Glutamatergic neuron (in vitro differentiated cells): ENCODE data around the gene TMEM158. TPM values are rescaled to one million over a fixed set of nuclear protein-coding genes. Genes with fewer than 3 reads are reported as not detected.

ENCODE experiments used
- DNase-seq: peaks from one replicate; pipeline ENCODE4 v3.0.0; 2022
- H3K27ac Mint-ChIP-seq: one replicate; pipeline ENCODE4 v1.8.0; 2020; ENCODE audit warnings: mild to moderate bottlenecking, mixed read lengths, inconsistent platforms; ENCODE audit not compliant: unreplicated experiment
- H3K27me3 Mint-ChIP-seq: one replicate; pipeline ENCODE4 v1.8.0; 2020; ENCODE audit warnings: mild to moderate bottlenecking, moderate library complexity, mixed read lengths, inconsistent platforms; ENCODE audit not compliant: unreplicated experiment
- H3K36me3 Mint-ChIP-seq: one replicate; pipeline ENCODE4 v1.8.0; 2020; ENCODE audit warnings: mild to moderate bottlenecking, mixed read lengths, inconsistent platforms; ENCODE audit not compliant: unreplicated experiment
- H3K4me1 Mint-ChIP-seq: one replicate; pipeline ENCODE4 v1.8.0; 2020; ENCODE audit warnings: mild to moderate bottlenecking, low read depth, mixed read lengths, inconsistent platforms; ENCODE audit not compliant: unreplicated experiment
- H3K4me3 Mint-ChIP-seq: one replicate; pipeline ENCODE4 v1.8.0; 2020; ENCODE audit warnings: mild to moderate bottlenecking, mixed read lengths, inconsistent platforms; ENCODE audit not compliant: unreplicated experiment
- H3K9me3 Mint-ChIP-seq: one replicate; pipeline ENCODE4 v1.8.0; 2020; ENCODE audit warnings: mild to moderate bottlenecking, moderate library complexity, mixed read lengths, inconsistent platforms; ENCODE audit not compliant: unreplicated experiment
- CTCF ChIP-seq: fragments of 200-600 bp; sonication (generic); IDR thresholded peaks from one replicate; pipeline ENCODE4 v1.5.0; 2021; ENCODE audit not compliant: partially characterized antibody, unreplicated experiment
- total RNA-seq: library from RNA; stranded (reverse); fragmentation: NEBNext Ultra II Directional; extraction: Animal tissue kit (Norgen Biotek cat#: 25700); gene quantifications from one replicate; pipeline ENCODE4 v1.2.1, GENCODE V29; 2021; ENCODE audit not compliant: unreplicated experiment

Gene TMEM158
- total RNA-seq, 1 donor from 2014 or later: 7.8 TPM

GRCh38 chr3:45207446-45207845 lies 18.6 kb downstream of the TMEM158 start:
- peaks cover 3% of the 10 kb centered on the region for H3K27me3 Mint-ChIP-seq
- no peaks in the 10 kb centered on the region for H3K9me3 Mint-ChIP-seq
- TF ChIP-seq CTCF: no peak
- no peaks in the 10 kb centered on the region for H3K4me1 Mint-ChIP-seq
- DNase-seq: no peak
- H3K27ac Mint-ChIP-seq: no peak overlapping the region
- H3K4me3 Mint-ChIP-seq: no peak overlapping the region
- H3K36me3 Mint-ChIP-seq: no peaks in the 10 kb centered on the region

GRCh38 chr3:45205126-45205525 lies 21.0 kb downstream of the TMEM158 start:
- no peaks in the 10 kb centered on the region for H3K36me3 Mint-ChIP-seq
- no peak overlapping the region for H3K27ac Mint-ChIP-seq
- H3K9me3 Mint-ChIP-seq: no peaks in the 10 kb centered on the region
- H3K4me3 Mint-ChIP-seq: no peak overlapping the region
- H3K4me1 Mint-ChIP-seq: no peaks in the 10 kb centered on the region
- no peak for TF ChIP-seq CTCF
- peaks cover 3% of the 10 kb centered on the region for H3K27me3 Mint-ChIP-seq
- DNase-seq: no peak

- TF ChIP-seq CTCF: no peak
- no peak for DNase-seq
- H3K4me3 Mint-ChIP-seq: no peak overlapping the region
- no peak overlapping the region for H3K27ac Mint-ChIP-seq
- H3K4me1 Mint-ChIP-seq: no peaks in the 10 kb centered on the region
- no peaks in the 10 kb centered on the region for H3K36me3 Mint-ChIP-seq
- peaks cover 3% of the 10 kb centered on the region for H3K27me3 Mint-ChIP-seq
- no peaks in the 10 kb centered on the region for H3K9me3 Mint-ChIP-seq
These were observed 22.0 kb downstream of the TMEM158 start for GRCh38 chr3:45204136-45204535.

GRCh38 chr3:45199837-45200648 lies 26.0 kb downstream of the TMEM158 start:
- peaks cover 4% of the 10 kb centered on the region for H3K27me3 Mint-ChIP-seq
- H3K36me3 Mint-ChIP-seq: no peaks in the 10 kb centered on the region
- H3K27ac Mint-ChIP-seq: no peak overlapping the region
- peaks cover 2% of the 10 kb centered on the region for H3K9me3 Mint-ChIP-seq
- TF ChIP-seq CTCF: no peak
- DNase-seq: no peak
- no peak overlapping the region for H3K4me3 Mint-ChIP-seq
- no peaks in the 10 kb centered on the region for H3K4me1 Mint-ChIP-seq

- H3K9me3 Mint-ChIP-seq: peaks cover 2% of the 10 kb centered on the region
- H3K27me3 Mint-ChIP-seq: peaks cover 2% of the 10 kb centered on the region
- DNase-seq: no peak
- TF ChIP-seq CTCF: no peak
- no peak overlapping the region for H3K27ac Mint-ChIP-seq
- no peaks in the 10 kb centered on the region for H3K36me3 Mint-ChIP-seq
- no peaks in the 10 kb centered on the region for H3K4me1 Mint-ChIP-seq
- H3K4me3 Mint-ChIP-seq: no peak overlapping the region
These were observed 27.5 kb downstream of the TMEM158 start for GRCh38 chr3:45198264-45199260.
